SK-N-MC (cell line): ENCODE results near the gene FBXW7.

Experiments
- EZH2 ChIP-seq: fragments of 200-600 bp; sonication (generic); IDR thresholded peaks from one replicate; pipeline ENCODE4 v1.6.1; 2017; ENCODE audit warnings: antibody characterized with exemption
- POLR2AphosphoS5 ChIP-seq: IDR thresholded peaks from 2 replicates; pipeline ENCODE4 v1.6.1; 2012; ENCODE audit warnings: mild to moderate bottlenecking, low read depth, low read length, borderline replicate concordance

- TF ChIP-seq EZH2 (no peak), POLR2AphosphoS5 (no peak)
Observed at GRCh38 chr4:152385551-152385950, 150.3 kb downstream of the FBXW7 start.
